Measurements from ENCODE around the gene LNPK.
"Not testable (repeated sequence)": the region's sequence is repeated elsewhere in the genome, so short reads cannot be mapped to it uniquely, and the experiment has no call there.

LNPK gene

DNA sequence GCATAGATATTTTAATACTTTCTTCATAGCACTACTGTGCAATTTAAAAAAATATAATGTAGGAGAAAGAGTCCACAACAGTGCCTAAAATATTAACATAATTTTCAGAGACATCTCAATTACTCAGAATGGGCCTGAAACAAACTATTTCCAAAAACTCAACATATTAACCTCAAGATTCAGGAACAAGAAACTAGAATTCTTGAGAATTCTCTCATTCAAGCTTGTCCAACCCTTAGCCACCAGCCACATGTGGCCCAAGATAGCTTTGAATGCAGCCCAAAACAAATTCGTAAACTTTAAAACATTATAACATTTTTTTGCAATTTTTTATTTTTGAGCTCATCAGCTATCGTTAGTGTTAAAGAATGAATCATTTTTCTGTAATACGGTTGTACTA, 35.2 kb downstream of the LNPK start:
- DNase-seq: no peak

DNA sequence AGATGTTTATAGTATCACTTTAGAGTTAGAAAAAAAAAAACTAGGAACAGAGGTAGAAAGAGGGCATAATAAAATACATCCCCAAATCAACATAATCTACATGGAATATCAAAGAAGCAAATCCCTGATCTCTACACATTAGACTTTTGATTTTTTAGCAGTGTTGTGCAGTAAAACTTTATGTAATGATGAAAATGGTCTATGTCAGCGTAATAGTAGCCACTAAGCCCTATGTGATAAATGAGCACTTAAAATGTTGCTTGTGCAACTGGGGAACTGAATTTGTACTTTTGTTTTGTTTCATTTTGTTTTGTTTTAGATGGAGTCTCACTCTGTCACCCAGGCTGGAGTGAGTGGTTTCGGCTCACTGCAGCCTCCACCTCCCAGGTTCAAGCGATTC, 36.3 kb downstream of the LNPK start:
- DNase-seq: no peak

DNA sequence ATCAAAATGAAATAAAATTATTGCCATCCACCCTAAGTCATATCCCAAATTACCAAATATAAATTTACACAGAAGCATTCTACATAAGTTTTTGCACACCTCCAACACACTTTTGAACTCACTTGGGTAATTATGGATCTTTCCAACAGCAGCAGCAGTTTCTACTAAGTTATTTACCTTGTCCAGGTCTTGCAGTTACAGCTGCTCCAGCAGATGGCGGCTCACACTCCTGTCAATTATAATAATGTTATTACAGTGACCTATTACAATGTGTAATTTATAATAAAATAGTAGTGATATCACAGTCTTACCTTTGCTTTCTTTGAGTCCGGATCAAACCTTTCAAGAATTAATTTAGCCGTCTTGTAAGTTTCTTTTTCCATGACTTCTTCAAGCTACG, 37.9 kb downstream of the LNPK start:
- no peak for DNase-seq

DNA sequence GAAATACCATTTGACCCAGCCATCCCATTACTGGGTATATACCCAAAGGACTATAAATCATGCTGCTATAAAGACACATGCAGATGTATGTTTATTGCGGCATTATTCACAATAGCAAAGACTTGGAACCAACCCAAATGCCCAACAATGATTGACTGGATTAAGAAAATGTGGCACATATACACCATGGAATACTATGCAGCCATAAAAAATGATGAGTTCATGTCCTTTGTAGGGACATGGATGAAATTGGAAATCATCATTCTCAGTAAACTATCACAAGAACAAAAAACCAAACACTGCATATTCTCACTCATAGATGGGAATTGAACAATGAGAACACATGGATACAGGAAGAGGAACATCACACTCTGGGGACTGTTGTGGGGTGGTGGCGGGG, 38.9 kb downstream of the LNPK start:
- not testable (repeated sequence) for DNase-seq

DNA sequence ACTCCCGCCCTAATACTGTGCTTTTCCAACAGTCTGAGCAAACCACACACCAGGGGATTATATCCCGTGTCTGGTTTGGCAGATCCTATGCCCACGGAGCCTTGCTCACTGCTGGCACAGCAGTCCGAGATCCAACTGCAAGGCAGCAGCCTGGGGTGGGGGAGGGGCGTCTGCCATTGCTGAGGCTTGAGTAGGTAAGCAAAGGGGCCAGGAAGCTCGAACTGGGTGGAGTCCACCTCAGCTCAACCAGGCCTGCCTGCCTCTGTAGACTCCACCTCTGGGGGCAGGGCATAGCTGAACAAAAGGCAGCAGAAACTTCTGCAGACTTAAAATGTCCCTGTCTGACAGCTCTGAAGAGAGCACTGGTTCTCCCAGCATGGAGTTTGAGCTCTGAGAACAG, 44.2 kb downstream of the LNPK start:
- no peak for DNase-seq

DNA sequence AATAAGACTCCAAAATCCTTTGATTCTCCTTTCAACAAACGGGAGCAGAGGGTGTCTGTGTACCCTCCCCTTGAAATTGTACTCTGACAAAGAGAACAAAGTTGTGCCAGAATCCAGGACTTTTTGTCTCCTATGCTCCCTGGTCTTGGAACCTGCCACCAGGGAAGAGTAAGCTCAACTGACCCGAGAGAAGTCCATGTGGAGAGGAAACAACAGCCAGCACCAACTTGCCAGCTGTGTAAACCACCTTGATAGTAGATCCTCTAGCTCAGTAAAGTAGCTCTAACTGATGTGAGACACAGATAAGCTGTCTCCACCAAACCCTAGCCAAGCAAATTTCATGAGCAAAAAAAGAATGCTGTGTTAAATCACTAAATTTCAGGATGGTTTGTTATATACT, 46.9 kb downstream of the LNPK start:
- no peak for DNase-seq

DNA sequence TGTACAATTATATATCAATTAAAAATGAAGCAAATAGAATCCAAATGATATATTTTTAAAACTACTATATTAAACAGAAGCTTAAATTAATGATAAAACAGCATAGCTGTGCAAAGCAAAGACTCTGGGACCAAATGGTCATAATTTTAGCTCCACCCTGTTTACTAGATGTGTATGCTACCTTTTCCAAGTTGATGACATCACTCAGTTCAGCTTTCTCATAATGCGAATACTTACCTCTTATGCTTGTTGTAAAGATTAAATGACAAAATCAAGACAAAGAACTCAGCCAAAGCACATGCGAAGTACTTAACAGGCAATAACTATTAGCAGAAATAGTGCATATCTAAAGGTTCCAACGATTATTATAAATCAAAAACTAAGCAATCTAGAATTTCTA, 51.6 kb downstream of the LNPK start:
- DNase-seq: no peak

DNA sequence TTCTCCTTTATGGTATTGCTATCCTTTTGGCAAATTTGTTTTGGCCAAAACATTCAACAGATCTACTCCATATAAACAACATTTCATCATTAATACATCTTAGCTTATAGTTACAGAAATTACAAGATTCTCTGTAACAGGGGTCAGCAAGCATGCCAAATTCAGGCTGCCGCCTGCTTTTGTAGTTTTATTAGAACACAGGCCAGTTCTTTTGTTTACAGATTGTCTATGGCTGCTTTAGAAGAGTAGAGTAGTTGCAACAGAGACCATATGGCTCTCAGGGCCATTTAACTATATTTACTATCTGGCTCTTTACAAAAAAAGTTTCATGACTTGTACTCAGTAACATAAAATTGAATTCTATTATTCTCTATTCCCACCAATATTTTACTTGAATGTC, 53.9 kb downstream of the LNPK start:
- no peak for DNase-seq

DNA sequence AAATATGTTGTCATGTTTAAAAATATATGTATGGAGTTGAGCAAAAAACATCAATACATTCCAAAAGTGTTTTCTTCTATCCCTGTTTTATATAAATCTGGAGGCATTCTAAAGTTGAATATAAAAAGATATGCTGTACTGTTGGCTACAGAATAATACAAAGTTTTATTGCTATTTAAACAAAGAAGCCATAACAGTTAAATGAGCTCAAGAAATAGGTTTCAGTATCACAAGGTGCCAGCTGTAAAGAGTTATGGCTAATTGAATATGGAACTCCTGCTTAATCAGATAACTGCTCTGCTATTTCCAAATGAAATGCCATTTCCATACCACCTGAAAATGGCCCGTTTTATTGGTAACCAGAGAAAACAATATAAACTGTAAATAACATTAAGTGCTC, 55.0 kb downstream of the LNPK start:
- no peak for DNase-seq

DNA sequence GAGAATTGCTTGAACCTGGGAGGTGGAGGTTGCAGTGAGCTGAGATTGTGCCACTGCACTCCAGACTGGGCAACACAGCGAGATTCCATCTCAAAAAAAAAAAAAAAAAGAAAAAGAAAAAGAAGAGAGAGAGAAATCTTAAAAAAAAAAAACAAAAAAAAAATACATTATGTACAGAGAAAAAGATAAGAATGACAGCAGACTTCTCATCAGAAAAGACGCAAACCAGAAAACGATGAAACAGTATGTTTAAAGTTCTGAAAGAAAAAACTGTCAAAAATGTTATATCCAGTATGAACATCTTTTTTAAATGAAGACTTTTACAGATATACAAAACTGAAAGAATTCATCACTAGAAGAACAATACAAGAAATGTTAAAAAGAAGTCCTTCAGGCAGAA, 60.4 kb downstream of the LNPK start:
- no peak for DNase-seq

DNA sequence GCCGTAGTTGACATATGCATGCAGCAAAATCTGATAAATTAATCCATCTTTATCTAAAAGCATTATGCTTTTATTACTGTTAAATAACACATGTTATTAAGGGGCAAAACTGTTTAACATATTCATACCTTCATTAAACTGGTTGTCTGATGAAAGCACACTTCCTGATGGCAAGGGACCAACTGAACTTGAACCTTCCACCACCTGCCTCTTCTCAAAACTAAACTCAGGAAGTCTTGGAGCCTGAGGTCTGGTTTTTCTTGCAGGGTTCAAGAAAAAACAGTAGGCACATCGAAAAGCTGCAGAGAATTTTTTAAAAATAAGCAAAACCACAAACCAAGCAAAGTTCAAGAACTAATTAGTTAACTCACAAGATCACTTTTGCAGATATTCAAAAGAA, 64.9 kb downstream of the LNPK start:
- no peak for DNase-seq

DNA sequence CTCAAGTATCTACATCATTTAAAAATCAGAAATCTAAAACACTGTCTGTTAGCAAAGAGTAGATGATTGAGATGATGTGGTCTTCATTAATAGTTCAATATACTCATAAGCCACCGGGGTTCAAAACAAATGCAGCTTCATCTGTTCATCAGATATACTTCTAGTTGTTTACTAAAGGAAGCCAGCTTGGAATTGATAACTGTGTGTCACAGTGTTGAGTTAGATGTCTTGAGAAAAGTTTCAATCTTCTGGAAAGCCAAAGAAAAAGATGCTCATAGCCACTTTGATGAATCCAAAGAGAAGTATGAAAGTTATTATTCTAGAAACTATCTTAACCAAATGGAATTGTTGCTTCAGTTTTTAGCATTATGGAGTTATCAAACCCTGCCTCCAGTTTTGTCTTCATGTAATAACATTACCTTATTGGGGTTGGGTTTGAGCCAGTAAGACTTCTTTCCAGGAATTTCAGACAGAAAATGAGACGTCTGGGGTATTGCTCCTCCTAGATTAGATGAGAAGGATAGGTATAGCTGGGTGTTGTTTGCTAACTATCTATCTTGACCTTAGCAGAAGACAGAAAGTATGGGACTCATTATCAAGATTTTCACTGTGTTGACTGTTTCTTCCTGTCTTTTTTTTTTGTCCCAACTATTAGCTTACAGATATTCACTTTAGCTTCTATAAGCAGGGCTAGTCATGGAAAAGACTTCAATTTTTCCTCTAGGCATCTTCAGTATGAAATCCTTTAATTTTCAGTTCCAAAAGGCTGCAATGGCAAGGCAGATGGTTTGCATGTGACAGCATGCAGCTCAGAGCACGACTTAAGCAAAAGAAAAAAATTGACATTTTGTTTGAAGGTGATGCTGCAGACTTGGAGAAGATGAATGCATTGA, 66.5 kb downstream of the LNPK start:
- no peak for DNase-seq

DNA sequence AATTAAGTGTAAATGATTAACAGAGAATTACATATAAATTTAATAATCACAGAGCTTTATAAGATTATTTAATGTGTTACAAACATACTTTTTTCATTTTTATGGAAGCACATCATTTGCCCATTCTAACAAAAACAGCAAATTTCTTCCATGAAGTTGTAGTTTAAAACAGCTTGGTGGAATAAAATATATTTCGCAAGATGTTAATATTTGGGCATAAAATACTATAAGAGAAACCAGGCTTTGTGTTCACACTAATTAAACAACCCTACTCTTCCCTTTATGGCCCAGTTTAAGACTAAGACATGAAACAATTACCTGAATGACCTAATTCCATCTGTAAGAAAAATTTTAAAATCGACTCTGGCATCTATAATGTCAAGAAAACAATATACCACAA, 69.4 kb downstream of the LNPK start:
- DNase-seq: no peak

DNA sequence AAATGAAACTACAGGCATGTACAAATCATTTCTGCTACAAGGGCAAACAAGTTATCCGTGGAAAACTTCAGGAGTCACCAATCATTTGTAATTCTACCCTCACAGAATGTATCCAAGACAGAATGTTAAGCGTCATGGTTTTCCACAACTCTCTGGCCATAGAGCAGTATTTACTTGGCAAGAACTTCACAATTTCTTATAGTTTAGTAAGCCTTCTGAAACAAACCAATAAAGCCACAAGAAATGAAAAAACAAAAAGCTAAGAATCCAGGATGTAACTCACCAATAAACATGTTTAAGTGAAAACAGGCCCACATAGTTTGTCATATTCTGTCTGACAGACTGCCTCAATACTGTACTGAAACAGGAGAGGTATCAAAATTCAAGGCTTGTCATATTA, 70.3 kb downstream of the LNPK start:
- DNase-seq: no peak

DNA sequence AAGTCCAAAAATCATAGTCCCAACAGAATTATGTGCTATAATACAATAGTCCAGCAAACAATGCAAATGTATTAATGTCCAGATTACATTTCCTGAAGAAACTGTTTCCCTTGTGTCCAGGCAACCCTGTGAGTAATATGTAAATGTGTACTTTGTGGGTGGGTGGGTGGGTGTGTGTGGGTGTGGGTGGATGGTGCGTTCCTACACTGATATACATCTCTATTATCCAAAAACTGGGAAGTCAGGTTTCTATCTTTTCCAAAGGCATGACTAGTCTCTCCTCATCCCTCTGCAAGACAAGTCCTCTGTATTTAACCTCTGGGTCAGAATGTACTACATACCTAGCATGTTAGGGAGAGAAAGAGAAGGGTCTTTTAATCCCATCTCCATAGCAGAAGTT, 71.6 kb downstream of the LNPK start:
- no peak for DNase-seq

DNA sequence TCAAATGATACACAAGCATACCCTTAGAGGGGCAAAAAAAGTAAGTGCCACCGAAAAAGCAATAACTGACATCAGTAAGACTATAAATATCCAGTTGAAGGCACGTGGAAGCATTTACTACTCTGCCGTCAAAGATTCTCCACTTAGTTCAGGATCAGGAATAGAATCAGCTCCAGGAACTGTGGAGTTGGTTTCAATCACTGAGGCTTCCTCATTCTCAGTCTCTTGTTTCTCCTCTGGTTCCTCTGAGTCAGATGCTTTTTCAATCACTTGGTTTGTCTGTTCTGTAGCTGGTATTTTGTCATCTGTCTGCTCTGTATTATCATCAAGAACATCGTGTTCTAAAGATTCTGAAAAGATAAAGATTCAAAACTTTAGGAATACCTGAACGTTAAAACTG, 72.2 kb downstream of the LNPK start:
- no peak for DNase-seq

DNA sequence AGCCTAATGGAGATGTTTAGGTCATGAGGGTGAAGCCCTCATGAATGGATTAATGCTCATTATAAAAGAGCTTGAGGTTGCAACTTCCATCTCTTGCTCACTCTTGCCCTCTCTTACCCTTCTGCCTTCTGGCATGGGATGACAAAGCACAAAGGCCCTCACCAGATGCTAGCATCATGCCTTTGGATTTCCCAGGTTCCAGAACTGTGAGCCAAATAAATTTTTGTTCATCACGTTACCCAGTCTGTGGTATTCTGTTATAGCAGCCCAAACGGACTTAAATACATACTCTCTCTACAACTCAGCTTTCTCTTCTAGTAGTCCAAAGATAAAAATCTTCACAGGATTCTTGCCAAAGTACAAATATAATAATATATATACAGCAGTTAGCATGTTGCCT, 75.8 kb downstream of the LNPK start:
- DNase-seq: no peak

DNA sequence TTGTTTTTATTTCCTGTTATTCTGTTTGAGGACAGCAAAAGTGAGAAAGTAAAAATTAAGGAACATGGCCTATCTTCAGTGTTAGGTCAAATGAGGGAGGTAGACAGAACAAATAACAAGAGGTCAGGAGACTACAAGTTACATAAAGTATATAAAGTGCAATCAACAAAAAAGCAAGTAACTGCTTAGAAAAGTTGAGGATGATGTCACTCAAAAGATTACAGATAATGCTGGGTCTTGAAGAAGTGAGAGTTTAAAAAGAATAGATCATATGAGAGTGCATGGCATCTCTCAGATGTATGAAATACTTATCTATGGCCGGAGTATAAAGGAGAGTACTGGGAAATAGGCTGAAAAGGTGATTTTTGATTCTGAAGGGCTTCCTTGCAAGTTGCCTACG, 79.9 kb downstream of the LNPK start:
- DNase-seq: no peak

DNA sequence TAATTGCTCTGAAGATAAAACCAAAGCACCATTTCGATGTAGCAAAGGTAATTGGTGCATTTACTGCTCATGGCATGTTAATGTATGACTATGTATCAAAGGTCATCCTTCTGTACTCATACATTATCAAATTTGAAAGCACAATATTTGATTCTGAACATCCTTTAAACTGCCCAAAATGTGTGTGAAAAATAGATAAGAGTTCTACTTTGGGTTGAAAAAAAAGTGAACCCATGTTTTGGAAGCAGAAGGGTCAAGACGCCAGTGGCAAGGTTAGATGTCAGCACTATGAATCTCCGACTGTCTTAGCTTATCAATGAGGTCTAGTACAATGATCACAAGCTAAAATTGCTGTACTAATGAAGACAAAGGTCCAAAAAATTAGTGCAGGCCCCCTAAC, 83.1 kb downstream of the LNPK start:
- DNase-seq: no peak

DNA sequence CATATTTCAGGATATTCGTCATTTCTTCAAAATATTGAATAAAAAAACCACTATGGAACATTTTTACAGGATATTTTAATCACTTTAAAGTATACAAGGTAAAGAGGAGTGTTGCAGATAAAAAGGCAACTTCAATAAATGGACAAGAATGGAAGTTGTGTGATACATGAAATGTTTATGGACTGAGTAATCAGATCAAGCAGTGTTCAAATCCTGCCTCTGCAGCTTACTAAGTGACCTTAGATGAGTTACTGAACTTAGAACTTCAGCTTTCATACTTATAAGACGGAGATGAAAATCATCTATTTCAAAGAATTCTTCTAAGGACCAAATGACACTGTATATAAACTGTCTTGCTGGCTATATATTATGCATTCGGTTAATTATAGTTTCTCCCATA, 87.2 kb downstream of the LNPK start:
- DNase-seq: no peak

DNA sequence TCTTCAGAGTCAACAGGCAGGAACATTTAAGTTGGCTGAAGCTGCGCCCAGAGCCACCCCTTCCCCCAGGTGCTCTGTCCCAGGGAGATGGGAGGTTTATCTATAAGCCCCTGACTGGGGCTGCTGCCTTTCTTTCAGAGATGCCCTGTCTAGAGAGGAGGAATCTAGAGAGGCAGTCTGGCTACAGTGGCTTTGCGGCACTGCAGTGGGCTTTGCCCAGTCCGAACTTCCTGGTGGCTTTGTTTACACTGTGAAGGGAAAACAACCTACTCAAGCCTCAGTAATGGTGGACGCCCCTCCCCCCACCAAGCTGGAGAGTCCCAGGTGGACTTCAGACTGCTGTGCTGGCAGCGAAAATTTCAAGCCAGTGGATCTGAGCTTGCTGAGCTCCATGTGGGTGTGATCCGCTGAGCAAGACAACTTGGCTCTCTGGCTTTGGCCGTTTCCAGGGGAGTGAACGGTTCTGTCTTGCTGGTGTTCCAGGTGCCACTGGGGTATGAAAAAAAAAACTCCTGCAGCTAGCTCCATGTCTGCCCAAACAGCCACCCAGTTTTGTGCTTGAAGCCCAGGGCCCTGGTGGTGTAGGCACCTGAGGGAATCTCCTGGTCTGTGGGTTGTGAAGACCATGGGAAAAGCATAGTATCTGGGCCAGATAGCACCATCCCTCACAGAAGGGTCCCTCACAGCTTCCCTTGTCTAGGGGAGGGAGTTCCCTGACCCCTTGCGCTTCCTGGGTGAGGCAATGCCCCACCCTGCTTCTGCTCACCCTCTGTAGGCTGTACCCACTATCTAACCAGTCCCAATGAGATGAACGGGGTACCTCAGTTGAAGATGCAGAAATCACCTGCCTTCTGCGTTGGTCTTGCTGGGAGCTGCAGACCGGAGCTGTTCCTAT, 88.0 kb downstream of the LNPK start:
- not testable (repeated sequence) for DNase-seq

DNA sequence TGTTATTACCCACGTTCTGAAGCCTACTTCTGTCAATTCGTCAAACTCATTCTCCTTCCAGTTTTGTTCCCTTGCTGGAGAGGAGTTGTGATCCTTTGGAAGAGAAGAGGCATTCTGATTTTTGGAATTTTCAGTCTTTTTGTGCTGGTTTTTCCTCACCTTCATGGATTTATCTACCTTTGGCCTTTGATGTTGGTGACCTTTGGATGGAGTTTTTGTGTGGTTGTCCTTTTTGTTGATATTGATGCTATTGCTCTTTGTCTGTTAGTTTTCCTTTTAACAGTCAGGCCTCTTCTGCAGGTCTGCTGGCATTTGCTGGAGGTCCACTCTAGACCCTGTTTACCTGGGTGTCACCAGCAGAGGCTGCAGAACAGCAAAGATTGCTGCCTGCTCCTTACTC, 88.8 kb downstream of the LNPK start:
- DNase-seq: not testable (repeated sequence)

DNA sequence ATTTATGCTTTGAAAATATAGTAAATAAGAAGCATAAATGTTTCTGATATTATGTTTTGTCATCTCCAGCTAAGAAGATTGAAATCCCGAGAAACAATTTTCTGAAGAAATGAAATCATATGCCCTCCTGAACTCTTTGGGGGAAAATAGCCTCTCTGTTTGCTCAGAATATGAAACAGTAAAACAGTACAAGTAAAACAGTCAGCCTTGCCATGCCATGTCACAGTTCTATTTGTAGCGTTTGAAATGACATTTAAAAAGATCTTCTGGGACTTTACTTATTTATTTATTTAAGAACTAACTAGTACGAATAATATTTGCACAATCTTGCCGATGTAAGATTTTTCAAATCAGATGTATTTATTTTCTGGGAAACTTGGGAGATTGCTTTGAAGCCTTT, 98.0 kb downstream of the LNPK start:
- DNase-seq: no peak

DNA sequence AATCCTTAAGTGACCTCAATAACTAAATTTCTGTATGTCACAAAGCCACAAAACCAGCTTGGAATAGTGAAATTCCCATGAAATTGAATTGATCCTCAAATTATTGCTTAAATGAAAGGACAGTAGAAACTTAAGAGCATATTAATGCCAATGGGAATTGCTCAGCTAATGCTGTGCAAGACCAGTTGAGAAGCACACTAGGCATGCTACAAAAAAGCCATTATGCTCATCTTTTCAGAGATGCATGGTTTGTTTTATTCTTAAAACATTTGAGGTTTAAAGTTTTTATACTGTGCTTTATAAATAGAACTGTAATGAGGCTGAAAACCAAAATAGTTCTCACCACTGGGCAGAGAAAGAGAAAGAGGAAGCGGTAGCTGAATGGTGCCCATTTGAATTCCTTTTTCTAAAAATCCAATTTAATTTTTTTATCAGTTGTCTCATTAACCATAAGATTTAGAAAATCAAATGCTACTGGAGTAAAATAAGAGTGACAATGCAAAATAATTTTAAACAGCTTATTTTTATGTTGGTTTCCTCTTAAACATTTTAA, 98.6 kb downstream of the LNPK start:
- DNase-seq: no peak
